Embryonic facial prominence (tissue), 1 donor: ENCODE data around the gene MYH15.

ENCODE experiments used
- DNase-seq: peaks from one replicate; pipeline ENCODE4 v3.0.0-alpha.2; 2016; ENCODE audit errors: extremely low spot score

MYH15 gene

GRCh38 chr3:108472001-108472591, 38.3 kb downstream of the MYH15 start:
- DNase-seq: no peak

- DNase-seq: no peak
These were observed 39.0 kb downstream of the MYH15 start for GRCh38 chr3:108471426-108471825.

DNA sequence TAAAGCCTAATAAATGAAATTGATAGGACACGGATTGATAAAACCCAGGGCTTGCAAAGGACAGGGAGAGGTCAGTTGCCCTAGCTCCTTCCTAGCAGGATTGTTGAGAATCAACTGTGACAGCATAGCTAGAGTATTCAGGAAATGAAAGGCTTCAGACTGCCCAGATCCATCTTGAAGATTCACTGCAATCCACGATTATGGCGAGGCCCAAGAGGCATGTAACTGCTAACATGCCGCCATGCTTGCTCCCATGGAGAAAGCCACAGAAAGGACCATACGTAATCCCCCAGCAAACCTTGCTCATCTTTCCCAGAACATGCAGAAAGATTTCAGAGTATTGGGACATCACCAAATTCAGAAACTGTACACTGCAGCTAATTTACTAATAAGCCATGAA, 41.3 kb downstream of the MYH15 start:
- no peak for DNase-seq

DNA sequence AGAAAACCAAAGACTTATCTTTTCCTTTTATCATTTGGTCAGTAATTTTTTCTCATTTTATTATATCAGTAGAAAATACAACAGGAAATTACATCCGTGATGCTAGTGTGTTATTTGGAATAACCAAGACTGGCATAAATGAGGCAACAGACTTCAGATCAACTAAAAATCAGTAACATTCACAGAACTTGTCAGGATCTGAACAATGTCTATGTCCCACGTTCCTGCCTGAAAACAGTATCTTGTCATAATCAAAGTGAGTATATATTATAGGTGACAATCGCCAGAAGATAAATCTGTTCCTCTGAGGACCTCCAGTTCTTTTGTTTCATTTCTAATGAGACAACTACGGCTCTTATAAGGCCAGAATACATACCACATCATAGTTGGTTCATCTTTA, 41.8 kb downstream of the MYH15 start:
- no peak for DNase-seq

DNA sequence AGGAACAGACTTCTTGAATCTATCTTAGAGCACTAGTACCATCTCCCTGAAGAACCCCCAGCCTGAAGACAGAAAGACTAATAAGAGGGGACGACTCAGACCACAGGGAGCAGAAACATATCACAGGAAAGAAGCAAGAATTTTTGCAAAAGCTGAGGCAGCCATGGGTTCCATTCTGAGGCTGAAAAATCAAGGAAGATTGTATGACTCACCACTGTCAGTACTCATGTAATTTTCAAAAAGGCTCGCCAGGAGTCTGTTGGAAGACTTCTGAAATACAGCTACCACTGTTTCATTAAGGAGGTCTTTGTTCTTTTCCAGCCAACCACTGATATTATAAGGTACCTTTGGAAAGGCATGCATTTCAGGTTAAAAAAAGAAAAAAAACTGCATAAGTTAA, 47.5 kb downstream of the MYH15 start:
- DNase-seq: no peak

- no peak for DNase-seq
These were observed 48.7 kb downstream of the MYH15 start for GRCh38 chr3:108461661-108462111.

DNA sequence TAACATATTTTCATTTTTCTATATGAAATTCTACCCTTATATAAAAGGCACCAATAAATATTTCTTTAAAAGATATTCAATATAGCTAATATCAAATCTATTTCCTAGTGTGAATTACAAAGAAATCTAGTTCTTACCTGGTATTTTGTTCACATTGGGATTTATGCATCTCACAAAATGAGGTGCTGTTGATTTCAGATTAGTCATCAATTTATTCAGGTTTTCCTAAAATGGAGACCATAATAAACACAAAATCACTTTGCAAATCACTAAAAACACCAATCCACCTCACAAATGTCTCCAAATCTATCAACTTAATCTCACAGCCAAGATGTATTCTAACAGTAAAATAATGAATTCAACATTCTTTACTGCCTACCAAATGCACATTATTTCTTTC, 51.2 kb downstream of the MYH15 start:
- DNase-seq: no peak

- DNase-seq: no peak
These were observed 55.1 kb downstream of the MYH15 start for GRCh38 chr3:108455212-108455705.

DNA sequence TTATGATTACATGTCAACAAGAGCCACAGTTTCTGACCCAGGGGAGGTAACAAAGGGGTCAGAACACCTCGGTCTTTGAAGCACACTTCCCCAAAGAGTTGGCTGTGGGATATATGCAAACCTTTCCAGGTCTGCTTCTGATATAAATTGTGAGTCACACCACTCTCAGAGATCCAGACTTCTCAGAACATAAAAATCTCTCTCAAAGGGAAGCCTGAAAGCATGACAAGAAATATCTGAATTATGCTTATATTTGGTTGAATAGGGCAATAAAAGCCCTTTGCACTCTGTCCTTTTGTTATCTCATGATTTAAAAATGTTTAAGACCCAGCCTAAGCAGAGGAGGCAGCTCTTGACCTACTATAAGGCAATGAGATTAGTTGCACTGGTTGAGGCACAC, 56.8 kb downstream of the MYH15 start:
- DNase-seq: no peak

DNA sequence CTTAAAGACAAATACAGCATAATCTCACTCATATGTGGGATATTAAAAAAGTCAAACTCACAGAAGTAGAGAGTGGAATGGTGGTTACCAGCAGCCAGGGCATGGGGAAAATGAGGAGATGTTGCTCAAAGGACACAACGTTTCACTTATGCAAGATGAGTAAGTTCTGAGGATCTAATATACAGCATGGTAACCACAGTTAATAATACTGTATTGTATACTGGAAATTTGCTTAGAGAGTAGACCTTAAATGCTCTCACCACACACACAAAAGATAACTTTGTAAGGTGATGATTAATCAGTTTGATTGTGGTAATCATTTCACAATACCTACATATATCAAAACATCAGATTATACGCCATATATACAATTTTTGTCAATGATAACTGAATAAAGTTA, 60.0 kb downstream of the MYH15 start:
- DNase-seq: no peak

- DNase-seq: no peak
These were observed 61.8 kb downstream of the MYH15 start for GRCh38 chr3:108448593-108448992.

DNA sequence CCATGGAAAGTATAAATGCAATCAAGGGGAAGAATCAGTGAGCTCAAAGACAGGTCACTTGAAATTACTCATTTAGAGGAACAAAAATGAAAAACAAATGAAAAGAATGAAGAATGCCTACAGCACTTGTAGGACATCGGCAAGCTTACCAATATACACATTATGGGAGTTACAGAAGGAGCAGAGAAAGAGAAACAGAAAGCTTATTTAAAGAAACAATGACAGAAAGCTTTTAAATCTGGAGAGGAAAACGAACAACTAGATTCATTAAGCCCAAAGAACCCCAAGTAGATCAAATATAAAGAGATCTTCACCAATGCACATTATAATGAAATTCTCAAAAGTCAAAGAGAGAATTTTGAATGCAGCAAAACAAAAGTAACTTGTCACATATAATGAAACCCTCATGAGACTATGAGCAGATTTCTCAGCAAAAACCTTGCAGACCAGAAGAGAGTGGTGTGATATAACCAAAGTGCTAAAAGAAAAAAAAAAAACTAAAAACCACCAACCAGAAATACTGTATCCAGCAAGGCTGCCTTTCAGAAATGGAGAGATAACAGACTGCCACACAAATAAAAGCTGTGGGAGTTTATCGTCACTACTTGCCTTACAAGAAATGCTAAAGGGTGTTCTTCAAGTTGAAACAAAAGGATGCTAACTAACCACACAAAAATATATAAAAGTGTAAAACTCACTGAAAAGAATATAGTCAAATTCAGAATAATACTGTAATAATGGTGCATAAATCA, 63.1 kb downstream of the MYH15 start:
- DNase-seq: no peak

GRCh38 chr3:108442281-108442680, 68.1 kb downstream of the MYH15 start:
- no peak for DNase-seq

DNA sequence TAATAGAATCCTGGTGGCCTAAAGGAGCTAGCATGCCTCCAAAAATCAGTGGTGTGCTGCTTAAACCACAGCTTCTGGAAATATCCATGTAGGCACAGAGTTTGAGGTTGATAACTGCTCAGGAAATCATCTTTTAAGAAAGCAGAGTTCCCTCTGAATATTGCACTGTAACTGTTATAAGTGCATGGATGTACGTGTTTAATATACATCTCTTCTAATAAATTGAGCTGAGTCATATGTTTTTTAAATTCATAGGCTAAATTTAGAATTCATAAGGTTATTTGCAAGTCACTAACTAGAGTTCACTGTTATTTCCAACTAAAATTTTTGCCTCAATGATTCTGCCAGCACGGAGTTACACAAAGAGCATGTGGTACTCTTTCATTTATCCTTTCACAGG, 68.9 kb downstream of the MYH15 start:
- DNase-seq: no peak

GRCh38 chr3:108441071-108441507, 69.3 kb downstream of the MYH15 start:
- DNase-seq: no peak

DNA sequence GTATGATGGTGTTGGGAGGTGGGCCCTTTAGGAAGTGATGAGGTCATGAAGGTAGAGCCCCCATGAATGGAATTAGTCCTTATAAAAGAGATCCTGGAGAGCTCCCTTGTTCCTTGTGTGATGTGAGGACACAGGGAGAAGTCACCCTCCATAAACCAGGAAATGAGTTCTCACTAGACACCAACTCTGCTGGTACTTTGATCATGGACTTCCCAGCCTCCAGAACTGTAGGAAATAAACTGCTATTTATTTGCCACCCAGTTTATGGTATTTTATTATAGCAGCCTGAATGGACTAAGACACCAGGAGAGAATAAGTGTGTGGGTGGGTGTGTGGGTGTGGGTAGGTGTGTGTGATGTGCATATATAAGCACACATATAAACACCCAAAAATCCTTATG, 71.9 kb downstream of the MYH15 start:
- DNase-seq: no peak

- DNase-seq: no peak
These were observed 73.0 kb downstream of the MYH15 start for GRCh38 chr3:108437439-108437838.

DNA sequence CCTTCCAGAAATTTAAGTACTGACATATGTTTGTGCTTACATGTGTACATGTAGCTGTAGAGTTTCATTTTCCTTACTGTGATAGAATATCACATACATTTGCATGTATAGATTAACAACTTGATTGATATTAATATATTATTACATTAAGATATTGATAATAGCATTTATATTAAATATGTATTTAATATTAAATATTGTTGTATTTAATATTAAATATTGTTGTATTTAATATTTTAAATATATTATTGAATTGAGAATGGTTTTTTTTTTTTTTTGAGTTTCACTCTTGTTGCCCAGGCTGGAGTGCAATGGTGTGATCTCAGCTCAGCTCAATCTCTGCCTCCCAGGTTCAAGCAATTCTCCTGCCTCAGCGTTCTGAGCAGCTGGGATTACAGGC, 76.5 kb downstream of the MYH15 start:
- DNase-seq: no peak

DNA sequence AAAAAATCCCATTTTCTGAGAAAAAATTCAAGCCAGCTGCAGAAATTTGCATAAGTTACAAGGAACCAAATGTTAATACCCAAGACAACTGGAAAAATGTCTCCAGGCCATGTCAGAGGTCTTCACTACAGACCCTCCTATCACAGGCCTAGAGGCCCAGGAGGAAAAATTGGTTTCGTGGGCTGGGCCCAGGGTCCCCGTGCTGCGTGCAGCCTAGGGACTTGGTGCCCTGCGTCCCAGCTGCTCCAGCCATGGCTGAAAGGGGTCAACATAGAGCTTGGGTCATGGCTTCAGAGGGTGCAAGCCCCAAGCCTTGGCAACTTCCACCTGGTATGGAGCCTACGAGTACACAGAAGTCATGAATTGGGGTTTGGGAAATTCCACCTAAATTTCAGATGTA, 78.0 kb downstream of the MYH15 start:
- DNase-seq: no peak

GRCh38 chr3:108430540-108430939, 79.9 kb downstream of the MYH15 start:
- DNase-seq: no peak

DNA sequence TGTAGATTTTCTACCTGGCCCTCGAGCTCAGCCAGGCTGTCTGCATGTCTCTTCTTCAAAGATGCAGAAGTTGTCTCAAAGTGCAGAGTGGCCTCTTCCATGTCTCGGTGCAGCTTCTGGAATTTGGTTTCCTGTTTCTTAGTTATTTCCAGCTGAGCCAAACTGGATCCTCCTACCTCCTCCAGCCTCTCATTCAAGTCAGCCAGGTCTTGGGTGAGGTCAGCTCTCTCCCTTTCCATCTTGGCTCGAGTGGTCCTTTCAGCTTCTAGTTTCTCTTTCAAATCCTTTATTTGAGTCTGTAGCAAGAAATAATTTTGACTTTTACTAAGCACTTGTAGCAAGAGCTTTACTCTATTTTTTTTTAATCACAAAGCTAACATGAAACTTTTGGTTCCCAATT, 81.8 kb downstream of the MYH15 start:
- no peak for DNase-seq

- DNase-seq: no peak
These were observed 89.5 kb downstream of the MYH15 start for GRCh38 chr3:108420926-108421325.

GRCh38 chr3:108416111-108416869, 94.1 kb downstream of the MYH15 start:
- no peak for DNase-seq
